Measurements from ENCODE around the gene BET1.

GRCh38 chr7:93987297-93987696, 16.9 kb downstream of the BET1 start:
- no peak for TF ChIP-seq CTCF (IDR thresholded peaks at IDR 0.05; ENCODE audit: low read depth, low read length)
- no peak for TF ChIP-seq POLR2A (IDR thresholded peaks at IDR 0.05; ENCODE audit: extremely low read depth, insufficient read length)
- TF ChIP-seq MYC (IDR thresholded peaks at IDR 0.05; ENCODE audit: low read depth, low read length) = no peak
- TF ChIP-seq, protein P1, sequence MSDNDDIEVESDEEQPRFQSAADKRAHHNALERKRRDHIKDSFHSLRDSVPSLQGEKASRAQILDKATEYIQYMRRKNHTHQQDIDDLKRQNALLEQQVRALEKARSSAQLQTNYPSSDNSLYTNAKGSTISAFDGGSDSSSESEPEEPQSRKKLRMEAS (IDR thresholded peaks at IDR 0.05; ENCODE audit: low read depth, low read length) = no peak
